ENCODE measurements around the gene CDX1. TPM values are rescaled to one million over a fixed set of nuclear protein-coding genes. Genes with fewer than 3 reads are reported as not detected.

Gene CDX1
- total and polyA plus RNA-seq, 4 experiments from 2014 or later: not detected

GRCh38 chr5:150160448-150161081, 6.0 kb upstream of the CDX1 start:
- H3K9me3 Mint-ChIP-seq: no peaks in the 10 kb centered on the region
- Histone ChIP-seq H3K4me3 (ENCODE audit: low read length in 2 of 2) (no peak overlapping the region), H3K4me1 (ENCODE audit: insufficient read depth, low read length) (peaks cover 7% of the 10 kb centered on the region), H3K36me3 (ENCODE audit: insufficient read depth, low read length) (no peaks in the 10 kb centered on the region), H3K27me3 (ENCODE audit: insufficient read depth, low read length) (no peaks in the 10 kb centered on the region), H3K27ac (ENCODE audit: low read depth, low read length) (no peak overlapping the region), H3K9me3 (ENCODE audit: control insufficient read depth in 1 of 2, low read length in 2 of 2) (no peaks in the 10 kb centered on the region)
- no peaks in the 10 kb centered on the region for H3K36me3 Mint-ChIP-seq
- ChIA-PET CTCF (ENCODE audit: partially characterized antibody) (interaction anchor here (1.5 kb wide), 1 partner anchor 58 kb away, joined by 4 read pairs; no protein-coding TSS in a partner anchor), POLR2A (ENCODE audit: partially characterized antibody) (no interaction called here)
- H3K27ac Mint-ChIP-seq: peak overlapping the region in 1 of 7 donors; percentile 4
- no peak for DNase-seq
- H3K4me1 Mint-ChIP-seq: peaks cover 4 to 10% (median 7%) of the 10 kb centered on the region in 4 donors
- intact Hi-C loops (cut with micrococcal nuclease): loop anchor here (1.0 kb wide), 1 partner anchor 58 kb away; no protein-coding TSS in a partner anchor
- H3K27me3 Mint-ChIP-seq: peaks cover 19 to 22% of the 10 kb centered on the region in 2 donors
- H3K4me3 Mint-ChIP-seq: no peak overlapping the region

DNA sequence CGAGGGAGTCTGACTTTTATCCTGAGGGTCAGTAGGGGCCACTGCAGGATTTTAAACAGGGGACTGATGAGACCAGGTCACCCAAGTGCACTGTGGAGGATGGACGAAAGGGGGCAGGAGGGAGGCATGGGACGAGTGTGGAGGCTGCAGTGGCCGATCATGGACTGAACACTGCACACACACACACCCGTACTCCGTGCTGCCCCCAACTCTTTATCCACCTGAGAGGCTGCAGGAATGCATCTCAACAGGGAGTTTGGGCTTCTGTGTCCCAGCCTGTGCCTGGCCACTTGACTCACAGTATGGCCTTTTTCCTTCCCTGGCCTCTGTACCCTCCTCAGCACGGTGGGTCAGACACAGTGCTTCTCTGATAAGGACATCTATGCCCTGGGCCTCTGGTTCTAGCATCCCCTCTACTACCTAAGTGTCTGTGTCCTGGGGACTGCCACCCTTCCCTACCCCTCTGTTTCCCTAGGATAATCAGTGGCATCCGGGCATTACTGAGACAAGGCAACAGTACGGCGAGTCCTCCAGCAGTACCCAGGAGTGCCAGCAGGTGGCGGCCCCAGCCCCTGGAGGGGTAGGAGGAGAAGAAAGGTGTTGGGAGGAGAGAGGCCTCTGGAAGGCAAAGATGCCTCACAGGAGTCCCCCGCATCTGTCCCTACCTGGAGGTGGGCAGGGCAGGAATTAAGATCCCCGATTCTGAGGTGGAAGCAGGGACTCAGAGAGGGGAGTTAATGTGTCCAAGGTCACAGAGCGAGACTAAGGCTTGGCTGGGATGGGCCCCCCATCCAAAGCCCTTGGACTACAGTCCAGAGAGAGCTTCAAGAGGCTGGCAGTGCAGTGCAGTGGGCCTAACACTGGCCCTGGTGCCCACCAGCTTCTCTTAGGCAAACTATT, 5.1 kb upstream of the CDX1 start:
- POLR2A ChIA-PET (ENCODE audit: partially characterized antibody): no interaction called here
- intact Hi-C loops (cut with micrococcal nuclease): loop anchor here (1.0 kb wide), 1 partner anchor 57 kb away; no protein-coding TSS in a partner anchor
- Mint-ChIP-seq H3K9me3 (no peaks in the 10 kb centered on the region), H3K4me1 (peaks cover 0 to 2% (median 1%) of the 10 kb centered on the region in 4 donors), H3K4me3 (no peak overlapping the region), H3K36me3 (no peaks in the 10 kb centered on the region), H3K27me3 (peaks cover 19 to 21% of the 10 kb centered on the region in 2 donors), H3K27ac (no peak overlapping the region)
- Histone ChIP-seq H3K36me3 (ENCODE audit: insufficient read depth, low read length) (no peaks in the 10 kb centered on the region), H3K4me3 (ENCODE audit: low read length in 2 of 2) (no peak overlapping the region), H3K27me3 (ENCODE audit: insufficient read depth, low read length) (no peaks in the 10 kb centered on the region), H3K27ac (ENCODE audit: low read depth, low read length) (no peak overlapping the region), H3K4me1 (ENCODE audit: insufficient read depth, low read length) (no peaks in the 10 kb centered on the region), H3K9me3 (ENCODE audit: control insufficient read depth in 1 of 2, low read length in 2 of 2) (no peaks in the 10 kb centered on the region)
- CTCF ChIA-PET (ENCODE audit: partially characterized antibody): interaction anchor here (0.8 to 3.0 kb wide), 7 partner anchors 8 to 275 kb away, joined by 3 to 12 read pairs (median 5); no protein-coding TSS in a partner anchor
- DNase-seq: peak; percentile 51 to 64 (median 54)

DNA sequence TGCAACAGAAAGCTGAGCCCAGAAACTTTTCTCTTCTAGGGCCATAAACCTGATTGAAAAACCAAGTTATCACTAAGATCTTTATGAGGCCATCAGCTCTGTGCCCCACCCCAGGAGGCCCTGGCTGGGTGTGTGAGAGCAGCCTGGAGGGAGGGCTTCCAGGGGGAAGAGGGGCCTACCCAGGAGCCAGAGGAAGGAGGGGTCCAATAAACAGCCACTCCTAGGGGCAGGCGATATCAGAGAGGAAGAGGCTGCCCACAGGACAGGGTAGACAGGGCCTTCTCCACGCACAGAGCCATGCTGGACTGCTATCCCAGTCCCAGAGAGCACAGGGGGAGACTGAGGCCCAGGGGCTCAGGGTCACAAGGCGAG, 4.5 kb upstream of the CDX1 start:
- Histone ChIP-seq H3K4me3 (ENCODE audit: low read length in 2 of 2) (no peak overlapping the region), H3K36me3 (ENCODE audit: insufficient read depth, low read length) (no peaks in the 10 kb centered on the region), H3K4me1 (ENCODE audit: insufficient read depth, low read length) (no peaks in the 10 kb centered on the region), H3K9me3 (ENCODE audit: control insufficient read depth in 1 of 2, low read length in 2 of 2) (no peaks in the 10 kb centered on the region), H3K27me3 (ENCODE audit: insufficient read depth, low read length) (no peaks in the 10 kb centered on the region), H3K27ac (ENCODE audit: low read depth, low read length) (no peak overlapping the region)
- CTCF ChIA-PET (ENCODE audit: partially characterized antibody): interaction anchor here (0.8 to 3.0 kb wide), 8 partner anchors 8 to 274 kb away, joined by 3 to 12 read pairs (median 4); no protein-coding TSS in a partner anchor
- Mint-ChIP-seq H3K4me1 (peaks cover 0 to 1% (median 0%) of the 10 kb centered on the region in 4 donors), H3K4me3 (no peak overlapping the region), H3K27ac (no peak overlapping the region), H3K27me3 (peaks cover 17 to 18% of the 10 kb centered on the region in 2 donors), H3K36me3 (no peaks in the 10 kb centered on the region), H3K9me3 (no peaks in the 10 kb centered on the region)
- POLR2A ChIA-PET (ENCODE audit: partially characterized antibody): no interaction called here
- intact Hi-C loops (cut with micrococcal nuclease): no loop called here
- DNase-seq: no peak

DNA sequence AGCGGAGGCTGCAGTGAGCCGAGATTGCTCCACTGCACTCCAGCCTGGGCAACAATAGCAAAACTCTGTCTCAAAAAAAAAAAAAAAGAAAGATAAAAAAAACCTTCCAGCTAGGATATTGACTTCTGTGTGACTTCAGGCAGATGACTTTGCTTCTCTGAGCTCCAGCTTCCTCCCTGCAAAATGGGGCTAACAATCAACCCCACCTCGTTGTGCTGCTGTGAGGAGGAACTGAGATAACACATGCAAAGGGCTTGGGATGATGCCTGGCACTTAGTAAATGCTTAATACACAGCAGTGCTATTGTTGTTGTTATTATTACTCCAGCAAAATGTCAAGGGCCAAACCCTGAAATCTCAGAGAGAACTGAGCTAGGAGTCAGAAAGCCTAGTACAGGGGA, 3.5 kb upstream of the CDX1 start:
- Mint-ChIP-seq H3K36me3 (no peaks in the 10 kb centered on the region), H3K4me3 (no peak overlapping the region), H3K27ac (no peak overlapping the region), H3K9me3 (no peaks in the 10 kb centered on the region), H3K4me1 (no peaks in the 10 kb centered on the region), H3K27me3 (peaks cover 17 to 18% of the 10 kb centered on the region in 2 donors)
- Histone ChIP-seq H3K27me3 (ENCODE audit: insufficient read depth, low read length) (no peaks in the 10 kb centered on the region), H3K4me1 (ENCODE audit: insufficient read depth, low read length) (no peaks in the 10 kb centered on the region), H3K9me3 (ENCODE audit: control insufficient read depth in 1 of 2, low read length in 2 of 2) (no peaks in the 10 kb centered on the region), H3K27ac (ENCODE audit: low read depth, low read length) (no peak overlapping the region), H3K36me3 (ENCODE audit: insufficient read depth, low read length) (no peaks in the 10 kb centered on the region), H3K4me3 (ENCODE audit: low read length in 2 of 2) (no peak overlapping the region)
- ChIA-PET CTCF (ENCODE audit: partially characterized antibody) (interaction anchor here (0.6 to 3.0 kb wide), 9 partner anchors 23 to 929 kb away, joined by 3 to 12 read pairs (median 4); no protein-coding TSS in a partner anchor), POLR2A (ENCODE audit: partially characterized antibody) (no interaction called here)
- intact Hi-C loops (cut with micrococcal nuclease): no loop called here
- no peak for DNase-seq

- Mint-ChIP-seq H3K27ac (no peak overlapping the region), H3K9me3 (no peaks in the 10 kb centered on the region), H3K36me3 (no peaks in the 10 kb centered on the region), H3K27me3 (peaks cover 21 to 22% of the 10 kb centered on the region in 2 donors), H3K4me3 (no peak overlapping the region), H3K4me1 (no peaks in the 10 kb centered on the region)
- POLR2A ChIA-PET (ENCODE audit: partially characterized antibody): no interaction called here
- no peak overlapping the region for H3K27ac ChIP-seq (ENCODE audit: low read depth, low read length)
- no peak overlapping the region for H3K4me3 ChIP-seq (ENCODE audit: low read length in 2 of 2)
- intact Hi-C loops (cut with micrococcal nuclease): no loop called here
- no peaks in the 10 kb centered on the region for H3K4me1 ChIP-seq (ENCODE audit: insufficient read depth, low read length)
- no peaks in the 10 kb centered on the region for H3K9me3 ChIP-seq (ENCODE audit: control insufficient read depth in 1 of 2, low read length in 2 of 2)
- H3K36me3 ChIP-seq (ENCODE audit: insufficient read depth, low read length): no peaks in the 10 kb centered on the region
- no peak for DNase-seq
- H3K27me3 ChIP-seq (ENCODE audit: insufficient read depth, low read length): no peaks in the 10 kb centered on the region
- CTCF ChIA-PET (ENCODE audit: partially characterized antibody): interaction anchor here (0.6 to 3.0 kb wide), 8 partner anchors 23 to 929 kb away, joined by 3 to 12 read pairs (median 4); no protein-coding TSS in a partner anchor
Observed at GRCh38 chr5:150163547-150164059, 3.0 kb upstream of the CDX1 start.

- Histone ChIP-seq H3K27me3 (ENCODE audit: insufficient read depth, low read length) (no peaks in the 10 kb centered on the region), H3K9me3 (ENCODE audit: control insufficient read depth in 1 of 2, low read length in 2 of 2) (no peaks in the 10 kb centered on the region), H3K36me3 (ENCODE audit: insufficient read depth, low read length) (no peaks in the 10 kb centered on the region), H3K4me3 (ENCODE audit: low read length in 2 of 2) (no peak overlapping the region), H3K4me1 (ENCODE audit: insufficient read depth, low read length) (no peaks in the 10 kb centered on the region), H3K27ac (ENCODE audit: low read depth, low read length) (no peak overlapping the region)
- H3K4me1 Mint-ChIP-seq: no peaks in the 10 kb centered on the region
- H3K27me3 Mint-ChIP-seq: peaks cover 21 to 29% of the 10 kb centered on the region in 2 donors
- CTCF ChIA-PET (ENCODE audit: partially characterized antibody): interaction anchor here (3.0 kb wide), 1 partner anchor 186 kb away, joined by 9 read pairs; no protein-coding TSS in a partner anchor
- no peak overlapping the region for H3K4me3 Mint-ChIP-seq
- no peak overlapping the region for H3K27ac Mint-ChIP-seq
- intact Hi-C loops (cut with micrococcal nuclease): no loop called here
- H3K36me3 Mint-ChIP-seq: no peaks in the 10 kb centered on the region
- no peaks in the 10 kb centered on the region for H3K9me3 Mint-ChIP-seq
- DNase-seq: no peak
- POLR2A ChIA-PET (ENCODE audit: partially characterized antibody): no interaction called here
Observed at GRCh38 chr5:150164211-150164980, 2.2 kb upstream of the CDX1 start.
